Measurements from ENCODE around the gene LRRN2.
"Not testable (repeated sequence)": the region's sequence is repeated elsewhere in the genome, so short reads cannot be mapped to it uniquely, and the experiment has no call there.

LRRN2 gene

DNA sequence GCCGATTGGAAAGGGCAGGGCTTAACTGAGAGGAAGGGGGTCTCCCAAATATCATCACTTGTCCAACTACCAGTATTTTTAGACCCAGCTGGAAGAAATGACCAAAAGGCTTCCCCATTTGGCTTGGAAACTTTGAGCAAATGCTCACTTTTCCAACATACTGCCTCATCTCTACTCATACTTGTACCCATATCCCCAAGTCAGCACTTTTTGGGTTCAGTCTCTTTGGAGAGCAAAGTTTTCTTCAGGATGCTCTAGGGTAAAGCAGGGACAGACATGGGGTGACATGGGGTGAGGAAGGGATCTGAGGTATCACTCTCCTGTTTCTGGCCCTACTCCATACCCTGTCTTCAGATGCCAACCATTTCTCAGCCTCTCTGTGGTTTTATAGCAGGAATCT lies 27.2 kb downstream of the LRRN2 start:
- no peak for DNase-seq

DNA sequence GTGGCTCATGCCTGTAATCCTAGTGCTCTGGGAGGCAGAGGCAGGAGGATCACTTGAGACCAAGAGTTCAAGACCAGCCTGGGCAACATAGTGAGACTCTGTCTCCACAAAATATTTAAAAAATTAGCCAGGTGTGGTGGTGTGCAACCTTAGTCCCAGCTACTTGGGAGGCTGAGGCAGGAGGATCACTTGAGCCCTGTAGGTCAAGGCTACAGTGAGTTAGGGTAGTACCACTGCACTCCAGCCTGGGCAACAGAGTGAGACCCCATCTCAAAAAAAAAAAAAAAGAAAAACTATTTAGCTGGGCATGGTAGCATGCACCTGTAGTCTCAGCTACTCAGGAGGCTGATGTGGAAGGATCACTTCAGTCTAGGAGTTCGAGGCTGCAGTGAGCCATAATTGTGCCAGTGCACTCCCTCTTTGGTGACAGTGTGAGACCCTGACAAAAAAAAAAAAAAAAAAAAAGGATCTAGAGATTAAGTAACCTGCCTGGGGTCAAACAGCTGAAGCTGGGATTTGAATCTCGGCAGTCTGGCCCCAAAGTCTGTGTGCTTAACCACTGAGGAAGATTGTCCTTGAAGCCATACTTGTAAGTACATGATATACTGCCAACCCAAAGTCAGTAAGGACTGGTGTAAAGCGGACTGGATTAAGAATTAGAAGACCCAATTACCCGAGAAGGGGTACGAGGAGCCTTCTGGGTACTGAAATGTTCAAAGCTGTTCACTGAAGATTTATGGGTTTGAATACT lies 31.8 kb downstream of the LRRN2 start:
- no peak for DNase-seq

DNA sequence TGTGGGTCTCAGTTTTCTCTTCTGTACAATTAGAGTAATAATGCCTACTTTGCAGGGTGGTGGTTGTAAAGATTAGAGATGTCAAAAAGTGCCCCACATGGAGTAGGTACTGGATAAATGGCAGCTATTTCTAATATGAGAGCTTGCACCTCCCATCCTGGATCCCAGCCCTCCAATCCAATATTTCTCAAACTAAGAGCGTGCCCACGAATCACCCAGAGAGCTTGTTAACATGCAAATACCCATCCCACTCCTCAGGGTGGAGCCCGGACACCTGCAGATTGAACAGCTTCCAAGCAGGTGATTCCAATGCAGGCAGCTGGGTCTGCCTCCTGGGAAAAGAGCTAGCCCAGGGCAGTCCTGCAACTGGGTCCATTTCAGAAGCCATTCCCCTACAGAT lies 33.0 kb downstream of the LRRN2 start:
- no peak for DNase-seq

DNA sequence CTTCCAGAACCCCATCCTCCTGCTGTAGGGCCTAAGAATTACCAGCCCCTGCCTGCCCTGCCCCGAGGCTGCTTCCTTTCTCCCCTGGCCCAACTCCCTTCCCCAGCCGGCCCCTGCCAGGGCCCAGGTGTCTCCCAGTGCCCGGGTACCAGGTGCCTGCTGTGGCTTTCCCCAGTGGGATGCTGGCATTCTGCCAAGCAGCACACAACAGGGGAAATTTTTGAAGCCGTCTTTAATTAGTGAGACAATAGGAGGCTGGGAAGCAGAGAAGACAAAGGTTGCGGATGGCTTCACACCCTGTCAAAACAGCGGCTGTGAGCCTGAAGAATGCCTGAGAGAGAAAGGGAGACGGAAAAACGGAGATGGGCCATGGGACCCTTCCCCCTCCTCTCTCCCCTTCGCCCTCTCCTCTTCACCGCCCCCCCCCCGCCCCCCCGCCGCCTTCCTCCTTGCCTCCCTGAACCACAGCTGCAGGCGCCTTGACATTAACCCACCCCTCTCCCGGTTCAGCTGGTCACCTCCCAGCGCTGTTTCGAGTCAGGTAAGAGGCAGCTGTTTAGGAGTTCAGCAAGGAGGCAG lies 33.6 kb downstream of the LRRN2 start:
- no peak for DNase-seq

DNA sequence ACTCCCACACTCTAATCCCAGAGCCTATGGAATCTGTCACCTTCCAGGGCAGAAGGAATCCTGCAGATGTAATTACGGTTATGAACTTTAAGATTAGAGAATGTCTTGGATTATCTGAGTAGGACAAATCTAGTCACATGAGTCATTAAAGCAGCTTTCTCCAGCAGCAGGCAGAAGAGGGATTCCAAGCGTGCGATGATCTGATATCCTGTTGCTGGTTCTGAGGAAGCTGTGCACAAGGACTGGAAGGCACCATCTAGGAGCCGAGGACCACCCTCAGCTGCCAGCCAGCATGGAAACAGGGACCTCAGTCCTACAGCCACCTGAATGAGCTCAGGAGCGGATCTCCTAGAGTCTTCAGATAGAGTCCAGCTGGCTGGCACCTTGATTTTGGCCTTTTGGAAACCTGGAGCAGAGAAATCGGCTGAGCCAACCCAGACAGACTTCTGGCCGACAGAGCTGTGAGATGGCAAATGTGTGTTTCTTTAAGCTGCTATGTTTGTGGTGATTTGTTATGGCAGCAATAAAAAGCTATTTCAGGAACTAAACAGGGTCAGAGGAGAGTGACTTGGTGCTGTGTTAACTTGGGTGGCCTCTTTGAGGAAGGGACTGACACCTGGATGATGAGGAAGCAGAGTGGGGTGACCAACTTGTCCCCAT lies 34.5 kb downstream of the LRRN2 start:
- no peak for DNase-seq

DNA sequence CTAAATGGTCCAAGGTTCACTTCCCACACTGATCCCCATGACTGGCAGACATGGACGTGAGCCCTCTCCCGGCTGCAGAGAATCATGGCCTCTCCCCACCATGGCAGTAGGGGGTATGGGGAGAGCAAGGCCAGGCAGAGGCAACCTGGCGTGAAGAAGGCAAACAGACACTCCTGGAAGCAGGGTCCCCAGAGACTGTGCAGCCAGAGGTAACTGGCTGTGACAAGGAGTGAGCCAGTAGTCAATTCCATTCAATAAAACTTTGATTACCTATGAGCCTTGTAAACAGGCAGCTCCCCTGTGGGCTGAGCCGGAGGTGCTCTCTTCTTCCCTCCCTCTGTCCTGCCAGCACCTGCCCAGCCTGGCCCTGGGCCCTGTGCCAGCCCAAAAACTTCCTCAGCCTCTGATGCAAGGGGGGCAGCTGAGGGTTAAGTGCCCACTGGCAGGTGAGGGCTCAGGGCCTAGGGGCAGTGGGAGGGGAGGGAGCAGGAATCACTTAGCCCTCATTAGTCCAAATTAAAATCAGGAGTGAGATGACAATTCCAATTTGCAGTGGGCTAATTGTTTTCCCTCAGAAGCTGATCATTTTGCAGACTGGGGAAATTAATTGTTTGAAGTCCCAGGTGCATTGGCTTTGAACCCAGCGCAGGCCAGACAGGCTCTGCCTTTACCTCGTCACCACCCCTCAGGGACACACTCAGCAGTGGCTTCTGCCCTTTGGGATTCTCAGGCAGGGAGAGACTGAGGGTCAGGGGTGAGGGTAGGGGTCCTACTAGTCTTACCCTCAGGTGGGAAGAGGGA lies 35.6 kb downstream of the LRRN2 start:
- DNase-seq: no peak

DNA sequence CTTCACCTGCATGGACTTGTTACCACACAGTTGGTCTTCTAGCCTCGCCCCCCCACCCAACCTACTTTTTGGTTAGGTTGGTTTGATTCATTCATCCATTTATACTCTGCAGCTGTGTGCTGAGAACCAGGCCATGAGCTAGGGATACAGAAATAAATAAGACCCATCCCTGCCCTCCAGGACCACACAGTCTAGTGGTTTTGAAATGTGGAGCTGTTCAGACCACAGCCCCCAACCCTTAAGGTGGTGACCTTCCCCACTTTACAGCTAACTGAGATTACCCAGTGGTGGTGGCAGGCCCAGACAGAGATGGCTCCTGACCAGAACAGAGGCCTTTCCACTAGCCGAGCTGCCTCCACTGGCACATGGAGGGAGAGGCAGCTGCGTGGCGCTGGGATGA lies 37.0 kb downstream of the LRRN2 start:
- no peak for DNase-seq

DNA sequence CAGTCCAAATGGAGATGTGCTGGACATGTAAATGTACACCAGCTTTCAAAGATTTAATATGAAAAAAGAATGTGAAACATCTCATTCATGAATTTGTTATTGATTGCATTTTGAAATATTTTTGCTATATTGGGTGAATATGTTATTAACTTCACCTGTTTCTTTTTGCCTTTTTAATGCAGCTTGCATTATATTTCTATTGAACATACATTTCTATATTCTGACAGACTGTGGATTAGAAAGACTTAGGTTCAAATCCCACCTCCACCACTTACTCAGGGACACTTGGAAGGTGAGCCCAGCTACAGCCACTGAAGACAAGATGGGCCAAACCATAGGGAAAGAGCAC lies 37.8 kb downstream of the LRRN2 start:
- no peak for DNase-seq

DNA sequence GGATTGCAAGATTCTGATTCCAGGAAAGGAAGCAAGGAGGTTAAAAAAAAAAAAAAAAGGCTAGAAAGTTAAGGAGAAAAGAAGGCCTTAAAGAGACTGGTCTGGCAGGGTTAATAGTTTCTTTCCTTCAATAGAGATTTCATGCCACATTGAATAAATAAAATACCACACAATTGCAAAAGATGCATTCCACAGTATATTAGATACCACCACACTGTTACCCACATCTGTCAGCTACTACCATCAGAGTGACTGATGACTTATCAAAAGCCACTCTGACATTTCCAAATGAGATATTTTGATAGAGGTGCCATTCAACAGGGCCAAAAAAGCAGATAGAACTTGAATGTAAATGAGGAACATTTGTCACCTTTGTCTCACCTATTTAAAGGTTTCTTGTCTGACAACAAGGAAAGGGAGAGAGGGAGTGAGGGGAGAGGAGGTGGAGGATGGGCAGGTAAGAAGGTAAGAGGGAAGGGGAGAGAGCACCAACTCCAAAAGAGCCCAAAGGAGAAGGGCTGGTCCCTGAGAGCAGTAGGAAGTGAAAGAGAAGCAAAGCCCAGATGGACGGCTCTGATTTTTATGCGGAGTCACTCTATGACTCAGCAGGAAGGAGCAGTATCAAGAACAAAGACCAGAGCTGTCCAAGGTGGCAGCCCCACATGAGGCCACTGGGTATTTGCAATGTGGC lies 38.3 kb downstream of the LRRN2 start:
- no peak for DNase-seq

DNA sequence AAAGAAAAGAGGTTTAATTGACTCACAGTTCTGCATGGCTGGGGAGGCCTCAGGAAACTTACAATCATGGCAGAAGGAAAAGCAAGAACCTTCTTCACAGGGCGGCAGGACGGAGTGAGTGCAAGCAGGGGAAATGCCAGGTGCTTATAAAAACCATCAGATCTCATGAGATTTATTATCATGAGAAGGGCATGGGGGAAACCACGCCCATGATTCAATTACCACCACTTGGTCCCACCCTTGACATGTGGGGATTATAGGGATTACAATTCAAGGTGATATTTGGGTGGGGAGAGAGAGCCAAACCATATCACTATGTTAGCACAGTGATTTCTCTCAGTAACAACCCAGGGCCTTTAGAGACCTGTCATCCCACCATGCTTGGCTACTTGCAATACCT lies 39.9 kb downstream of the LRRN2 start:
- DNase-seq: no peak

DNA sequence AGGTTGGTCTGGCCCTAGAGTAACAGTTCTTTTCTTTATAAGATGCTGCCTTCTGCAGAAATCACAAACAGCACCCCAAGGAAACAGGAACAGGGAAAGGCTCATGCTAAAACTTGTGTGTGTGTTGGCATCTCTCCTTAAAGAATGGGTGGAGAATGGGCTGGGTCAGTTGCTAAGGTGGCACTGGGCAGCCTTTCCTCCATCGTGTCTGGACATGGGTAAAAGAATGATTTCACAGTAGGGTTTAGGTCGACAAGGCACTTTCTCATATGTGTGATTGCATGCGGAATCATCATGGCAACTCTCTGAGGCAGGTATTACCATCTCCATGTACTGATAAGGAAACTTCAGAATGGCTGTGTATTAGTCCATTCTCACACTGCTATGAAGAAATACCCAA lies 40.3 kb downstream of the LRRN2 start:
- DNase-seq: no peak

DNA sequence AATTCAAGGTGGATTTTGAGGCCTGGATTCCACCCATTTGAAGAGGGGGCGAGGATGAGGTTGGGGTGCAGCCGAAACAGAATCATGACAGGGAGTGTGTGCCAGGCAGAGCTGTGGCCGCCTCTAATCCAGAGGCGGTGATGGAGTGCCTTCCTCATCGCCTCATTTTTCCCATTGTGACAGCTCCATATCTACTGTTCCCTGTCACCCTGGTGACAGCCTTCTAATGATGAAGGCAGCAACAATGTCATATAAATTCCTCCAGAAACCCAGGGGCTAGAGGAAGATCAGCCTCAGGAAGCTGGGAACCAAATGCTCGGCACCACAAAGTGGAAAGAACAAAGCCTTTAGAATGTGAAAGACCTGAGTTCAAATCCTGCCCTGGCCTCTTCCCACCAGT lies 42.0 kb downstream of the LRRN2 start:
- no peak for DNase-seq

DNA sequence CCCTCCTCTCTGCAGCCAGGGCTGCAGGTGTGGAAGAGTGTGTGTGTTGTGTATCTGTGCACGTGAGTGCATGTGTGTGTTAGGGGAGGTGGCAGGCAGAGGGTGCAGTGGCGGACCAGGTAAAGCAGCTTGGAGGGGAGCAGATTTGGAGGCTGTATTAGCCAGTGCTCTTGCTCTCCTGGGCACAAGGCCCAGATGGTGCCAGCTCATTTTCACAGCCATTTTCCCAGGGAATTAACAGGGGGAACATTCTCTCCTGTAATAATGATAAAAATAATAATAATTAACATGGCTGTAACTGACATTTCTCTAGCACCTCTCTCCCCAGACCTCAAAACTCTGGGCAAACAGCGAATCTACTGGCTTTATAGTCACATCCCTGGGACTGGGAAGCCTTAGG lies 43.6 kb downstream of the LRRN2 start:
- DNase-seq: no peak

DNA sequence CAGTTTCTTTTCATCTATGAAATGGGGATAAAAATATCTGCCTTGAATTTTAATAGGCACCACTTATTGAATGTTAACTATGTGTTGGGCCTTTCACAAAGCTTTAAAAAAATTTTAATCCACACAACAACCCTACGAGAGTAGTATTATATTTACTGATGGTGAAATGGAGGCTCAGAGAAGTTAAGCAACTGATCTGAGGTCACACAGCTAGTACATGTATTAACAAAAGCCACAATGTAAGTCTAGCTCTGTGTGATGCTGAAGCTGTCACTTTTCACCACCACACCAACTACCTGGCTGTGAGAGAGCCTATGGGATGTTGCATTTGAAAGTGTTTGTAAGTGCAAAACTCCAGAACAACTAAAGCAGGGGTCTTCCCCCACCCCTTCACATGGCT lies 44.1 kb downstream of the LRRN2 start:
- DNase-seq: no peak

DNA sequence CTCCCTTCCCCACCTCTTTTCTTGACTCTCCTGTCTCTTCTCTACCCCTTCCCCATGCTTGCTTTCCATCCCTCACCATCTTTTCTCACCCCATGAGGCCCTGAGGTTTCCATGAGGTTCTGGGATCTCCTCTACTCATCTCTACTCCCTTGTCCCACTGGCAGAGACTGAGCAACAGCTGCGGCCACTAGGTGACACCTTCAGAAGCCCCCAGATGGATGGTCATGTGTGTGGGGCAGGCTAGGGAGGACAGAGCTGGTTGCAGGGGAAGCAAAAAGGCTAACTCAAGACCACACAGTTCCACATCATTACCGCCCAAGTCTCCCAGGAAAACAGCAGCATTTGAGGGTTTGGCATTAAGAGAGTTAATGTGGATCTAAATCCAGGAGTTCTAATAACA lies 45.0 kb downstream of the LRRN2 start:
- no peak for DNase-seq

DNA sequence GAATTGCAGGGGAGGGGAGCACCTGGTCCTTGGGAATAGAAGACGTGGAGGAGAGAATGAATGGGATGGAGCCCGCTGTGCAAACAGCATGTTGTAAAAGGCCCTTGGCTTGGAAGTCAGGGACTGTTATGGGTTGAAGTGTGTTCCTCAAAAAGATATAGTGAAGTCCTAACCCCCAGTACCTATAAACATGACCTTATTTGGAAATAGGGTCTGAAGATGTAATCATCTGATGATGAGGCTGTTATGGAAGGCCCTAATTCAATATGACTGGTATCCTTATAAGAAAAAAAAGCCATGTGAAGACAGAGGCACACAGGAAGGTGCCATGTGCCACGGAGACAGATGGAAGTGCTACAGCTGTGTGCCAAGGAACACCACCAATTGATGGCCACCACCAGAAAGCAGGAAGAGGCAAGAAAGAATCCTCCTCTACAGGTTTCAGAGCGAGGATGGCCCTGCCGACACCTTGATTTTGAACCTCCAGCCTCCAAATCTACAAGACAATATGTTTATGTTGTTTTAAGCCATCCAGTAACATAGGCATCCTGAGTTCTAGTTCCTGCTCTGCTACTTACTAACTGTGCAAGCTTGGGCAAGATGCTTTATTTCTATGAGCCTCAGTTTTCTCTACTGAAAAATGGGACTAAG lies 51.2 kb downstream of the LRRN2 start:
- DNase-seq: no peak

DNA sequence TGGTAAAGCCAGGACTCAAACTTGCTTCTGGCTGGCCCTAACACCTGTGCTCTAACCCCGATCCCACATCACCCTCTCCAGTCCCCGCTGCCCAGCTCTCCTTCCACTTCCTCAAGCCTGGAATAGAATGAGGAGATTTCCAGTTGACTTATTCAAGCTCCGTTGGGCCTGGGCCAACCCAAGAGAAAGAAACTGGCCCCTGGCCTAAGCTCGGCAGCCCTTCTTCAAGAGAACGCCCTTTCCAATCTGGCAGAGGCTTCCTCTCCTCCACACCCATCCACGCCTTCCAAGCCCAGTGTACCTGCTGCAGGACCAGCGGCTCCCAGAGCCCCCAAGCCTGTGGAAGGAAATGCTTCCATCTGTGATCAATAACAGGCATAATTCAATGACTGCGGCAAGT lies 51.9 kb downstream of the LRRN2 start:
- DNase-seq: no peak

DNA sequence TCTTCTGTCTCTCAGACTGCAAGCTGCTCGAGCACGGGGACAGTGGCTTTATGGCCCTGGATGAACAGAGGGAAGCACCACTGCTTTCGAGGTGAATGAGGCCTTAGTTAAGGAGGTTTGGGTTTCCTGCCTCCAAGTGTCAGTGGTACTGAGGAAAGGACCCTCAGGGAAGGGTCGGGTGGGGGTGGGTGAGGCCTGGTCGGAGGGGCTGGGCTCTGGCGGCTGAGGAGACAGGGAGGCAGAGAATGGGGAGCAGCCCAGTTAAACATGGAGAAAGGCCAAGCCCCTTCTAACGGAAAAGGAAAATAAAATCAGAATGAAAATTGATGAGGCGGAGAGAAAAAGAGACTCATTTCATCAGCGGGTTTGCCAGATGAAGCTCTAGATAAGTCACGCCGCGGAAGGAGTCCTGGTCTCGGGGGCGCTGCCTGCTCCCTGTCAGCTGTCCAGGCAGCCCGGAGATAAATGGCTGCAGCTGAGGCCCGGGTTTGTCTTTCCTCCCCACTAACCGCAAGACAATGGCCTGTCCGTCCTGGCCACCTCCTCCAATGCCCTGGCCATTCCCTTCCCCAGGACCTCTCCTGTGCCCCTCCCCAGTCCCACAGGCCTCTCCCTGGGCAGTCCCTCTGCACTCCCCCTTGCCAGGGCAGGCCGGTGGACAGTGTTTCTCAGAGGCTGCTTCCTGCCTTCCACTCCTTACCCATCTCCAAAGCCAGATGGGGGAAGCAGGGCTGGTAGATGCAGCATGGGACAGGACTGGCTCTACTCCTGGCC lies 55.2 kb downstream of the LRRN2 start:
- DNase-seq: no peak

DNA sequence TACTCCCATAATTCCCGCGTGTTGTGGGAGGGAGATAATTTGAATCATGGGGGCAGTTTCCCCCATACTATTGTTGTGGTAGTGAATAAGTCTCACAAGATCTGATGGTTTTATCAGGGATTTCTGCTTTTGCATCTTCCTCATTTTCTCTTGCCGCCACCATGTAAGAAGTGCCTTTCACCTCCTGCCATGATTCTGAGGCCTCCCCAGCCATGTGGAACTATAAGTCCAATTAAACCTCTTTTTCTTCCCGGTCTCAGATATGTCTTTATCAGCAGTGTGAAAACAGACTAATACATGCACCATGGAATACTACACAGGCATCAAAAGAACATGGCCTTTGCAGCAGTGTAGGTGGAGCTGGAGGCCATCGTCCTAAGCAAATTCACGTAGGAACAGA lies 56.1 kb downstream of the LRRN2 start:
- DNase-seq: not testable (repeated sequence)

DNA sequence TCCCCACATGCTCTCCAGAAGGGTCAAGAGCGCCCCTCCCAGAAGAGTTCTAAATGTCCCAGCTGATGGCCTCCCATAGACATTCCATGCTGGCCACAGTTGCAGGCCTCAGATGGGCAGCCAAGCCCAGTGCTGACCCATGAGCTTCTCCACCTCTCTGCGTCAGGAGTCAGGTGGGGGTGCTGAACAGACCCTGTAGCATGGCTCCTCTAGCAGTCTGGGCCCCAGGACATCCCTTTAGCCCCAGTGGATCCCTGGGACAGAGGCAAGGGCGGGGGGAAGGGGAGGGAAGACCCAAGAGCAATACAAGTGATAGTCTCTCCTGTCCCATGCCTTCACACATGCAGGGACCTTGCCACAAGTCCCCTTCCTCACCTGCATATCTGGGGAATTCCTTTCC lies 56.7 kb downstream of the LRRN2 start:
- DNase-seq: no peak

DNA sequence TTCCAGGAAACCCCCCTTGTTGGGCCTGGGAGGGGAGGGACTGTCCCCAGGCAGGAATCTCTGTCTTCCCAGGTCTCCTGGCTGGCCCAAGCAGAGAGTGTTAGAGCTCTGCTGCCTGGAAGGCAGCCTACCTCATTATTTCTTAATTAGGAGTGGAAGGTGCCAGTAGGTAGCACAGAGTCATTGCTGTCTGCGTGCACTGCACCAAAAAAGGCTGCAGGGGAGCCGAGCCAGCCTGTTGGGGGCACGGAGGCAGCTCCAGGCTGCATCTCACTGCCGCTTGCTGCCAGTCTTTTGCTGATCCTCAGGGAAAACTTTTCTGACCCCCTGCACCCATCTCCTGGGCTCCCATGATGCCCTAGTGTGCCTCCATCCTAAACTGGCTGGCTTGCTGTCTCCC lies 58.1 kb downstream of the LRRN2 start:
- no peak for DNase-seq

DNA sequence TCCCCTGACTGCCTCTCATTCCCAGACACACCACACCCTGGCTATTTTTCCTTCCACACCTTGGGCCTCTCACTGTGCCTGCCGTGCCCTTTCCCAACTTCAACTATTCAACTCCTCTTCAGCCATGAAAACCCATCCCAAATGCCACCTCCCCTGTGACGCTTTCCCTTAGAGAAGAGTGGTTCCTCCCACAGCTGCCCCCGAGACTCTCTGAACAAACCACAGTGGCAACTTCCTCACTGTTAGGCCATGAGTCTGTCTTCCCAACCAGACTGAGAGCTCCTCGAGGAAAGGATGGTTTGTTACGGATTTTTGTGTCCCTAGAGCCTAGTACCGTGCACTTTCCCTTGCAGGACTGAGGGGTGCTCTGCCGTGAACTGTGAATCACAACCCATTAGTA lies 59.2 kb downstream of the LRRN2 start:
- no peak for DNase-seq

All from CD4-positive, alpha-beta T cell treated with Interleukin-12 subunit alpha and Interleukin-12 subunit beta, for 1 hour (primary cell).